Activated naive CD8-positive, alpha-beta T cell (primary cell): ENCODE results near the gene ANKS1A.

Experiments used
- H3K27ac Mint-ChIP-seq: one replicate; pipeline ENCODE4 v1.8.0; 2021; ENCODE audit warnings: mixed read lengths
- H3K27me3 Mint-ChIP-seq: one replicate; pipeline ENCODE4 v1.8.0; 2021; ENCODE audit warnings: mixed read lengths
- H3K36me3 Mint-ChIP-seq: one replicate; pipeline ENCODE4 v1.8.0; 2021; ENCODE audit warnings: mixed read lengths
- H3K4me1 Mint-ChIP-seq: one replicate; pipeline ENCODE4 v1.8.0; 2021; ENCODE audit warnings: low read depth, mixed read lengths
- H3K4me3 Mint-ChIP-seq: one replicate; pipeline ENCODE4 v1.8.0; 2021; ENCODE audit warnings: mild to moderate bottlenecking, mixed read lengths
- H3K9me3 Mint-ChIP-seq: one replicate; pipeline ENCODE4 v1.8.0; 2021; ENCODE audit warnings: low read depth, mixed read lengths

The ANKS1A gene

DNA sequence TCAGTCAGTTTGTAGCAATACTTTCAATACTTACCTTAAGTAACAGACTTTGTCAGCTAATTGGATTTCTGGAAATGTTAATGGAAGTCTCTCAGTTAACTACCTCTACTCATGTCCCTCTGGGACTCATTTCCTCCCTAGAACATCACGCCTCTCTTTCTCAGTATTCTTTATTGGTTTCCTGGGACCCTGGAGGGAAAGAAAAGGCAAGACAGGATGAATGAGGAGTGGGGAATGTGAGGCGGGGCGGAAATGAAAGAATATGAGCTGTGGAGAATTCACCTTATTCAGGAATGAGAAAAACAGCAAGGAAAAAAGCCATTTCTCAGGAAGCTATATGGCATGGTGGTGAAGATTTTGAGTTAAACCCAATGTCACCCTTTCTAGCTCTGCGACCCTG, 62.7 kb downstream of the ANKS1A start:
- no peaks in the 10 kb centered on the region for H3K36me3 Mint-ChIP-seq
- no peaks in the 10 kb centered on the region for H3K9me3 Mint-ChIP-seq
- no peak overlapping the region for H3K4me3 Mint-ChIP-seq
- H3K27me3 Mint-ChIP-seq = no peaks in the 10 kb centered on the region
- peaks cover 15% of the 10 kb centered on the region for H3K4me1 Mint-ChIP-seq
- no peak overlapping the region for H3K27ac Mint-ChIP-seq

DNA sequence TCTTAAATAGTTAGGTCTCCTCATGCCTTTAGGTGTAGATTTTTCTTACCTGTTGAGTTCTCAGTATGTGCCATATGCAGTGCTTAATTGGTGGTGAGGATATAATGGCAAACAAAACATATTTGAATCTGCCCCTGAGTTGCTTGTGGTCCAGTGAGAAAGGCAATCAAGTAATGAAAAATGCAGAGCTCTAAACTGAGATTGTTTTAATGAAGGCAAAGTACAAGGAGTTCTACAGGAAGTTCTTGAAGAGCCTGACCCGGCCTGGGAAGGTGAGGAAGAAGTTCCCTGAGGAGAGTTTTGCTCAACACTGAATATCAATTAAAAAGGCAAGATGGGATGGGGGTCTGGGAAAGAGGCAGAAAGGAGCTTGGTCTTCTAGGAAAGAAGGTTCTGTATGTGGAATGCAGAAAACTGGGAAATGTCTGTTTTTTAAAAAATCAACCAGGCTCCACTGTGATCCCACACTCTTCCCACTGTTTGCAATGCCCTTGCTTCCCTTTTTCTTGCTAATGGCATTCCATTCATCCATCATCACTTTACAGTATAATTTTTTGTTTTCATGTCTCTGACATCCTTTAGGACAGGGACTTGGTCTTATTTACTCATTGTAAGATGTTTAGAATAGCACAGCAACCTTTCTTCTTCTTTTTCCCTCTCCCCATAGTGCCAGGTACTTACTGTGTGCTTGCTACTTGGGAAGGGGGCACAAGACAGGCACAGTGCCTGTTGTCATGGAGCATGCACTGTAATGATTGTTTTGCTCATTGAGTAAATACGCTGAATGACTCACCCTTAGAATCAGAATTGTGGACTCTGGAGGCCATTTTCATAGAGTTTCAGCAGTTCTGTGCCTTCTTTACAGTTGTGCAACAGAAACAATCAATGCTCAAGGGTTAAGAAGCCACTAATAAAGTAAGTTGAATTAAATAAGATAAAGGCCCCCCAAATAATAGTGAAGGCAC, 64.3 kb downstream of the ANKS1A start:
- Mint-ChIP-seq H3K27ac (no peak overlapping the region), H3K36me3 (peaks cover 3% of the 10 kb centered on the region), H3K9me3 (no peaks in the 10 kb centered on the region), H3K27me3 (no peaks in the 10 kb centered on the region), H3K4me3 (no peak overlapping the region), H3K4me1 (peaks cover 14% of the 10 kb centered on the region)

DNA sequence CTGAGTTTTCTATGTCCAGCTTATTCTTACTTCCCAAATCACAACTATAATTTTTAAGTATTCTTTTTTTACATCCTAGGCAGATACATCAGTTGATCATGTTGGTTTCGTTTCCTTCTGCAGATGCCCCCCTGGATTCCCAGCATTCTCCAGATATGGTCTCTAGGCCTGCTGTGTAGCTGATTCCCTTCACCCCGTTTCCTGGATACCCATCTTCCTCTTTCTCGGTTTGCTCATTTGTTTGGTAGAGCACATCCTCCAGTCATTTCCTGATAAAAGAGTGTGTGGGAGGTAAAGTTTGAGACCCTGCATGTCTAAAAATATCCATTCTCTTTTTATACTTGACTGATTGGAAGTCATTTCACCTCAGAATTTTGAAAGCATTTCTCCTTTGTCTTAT, 66.4 kb downstream of the ANKS1A start:
- peaks cover 14% of the 10 kb centered on the region for H3K4me1 Mint-ChIP-seq
- H3K4me3 Mint-ChIP-seq = no peak overlapping the region
- no peaks in the 10 kb centered on the region for H3K27me3 Mint-ChIP-seq
- H3K9me3 Mint-ChIP-seq = no peaks in the 10 kb centered on the region
- peaks cover 3% of the 10 kb centered on the region for H3K36me3 Mint-ChIP-seq
- no peak overlapping the region for H3K27ac Mint-ChIP-seq

DNA sequence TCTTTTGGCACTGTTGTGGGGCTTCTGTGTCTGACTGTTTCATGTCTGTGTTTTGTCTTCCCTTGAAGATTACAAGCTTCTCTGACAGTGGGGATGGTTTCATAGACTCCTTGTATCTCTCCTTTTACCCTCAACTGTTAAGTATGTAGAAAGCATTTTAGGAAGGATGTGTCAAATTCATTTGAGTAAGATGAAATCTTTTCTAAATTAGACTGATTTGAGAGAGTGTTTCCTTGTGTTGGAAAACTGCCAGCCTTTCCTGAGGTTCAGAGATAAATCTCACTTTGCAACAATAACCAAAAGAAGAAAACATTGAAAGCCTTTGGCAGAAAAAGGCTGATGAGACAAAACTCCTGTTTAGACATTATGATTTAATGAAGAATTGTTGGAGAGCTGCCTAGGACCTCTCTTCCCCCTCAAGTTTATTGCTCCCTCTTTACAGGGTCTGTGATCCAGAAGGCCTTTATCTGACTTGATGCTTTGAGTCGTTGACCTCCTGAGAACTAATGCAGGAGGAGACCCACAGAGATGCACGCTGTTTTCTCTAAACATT, 68.3 kb downstream of the ANKS1A start:
- peaks cover 19% of the 10 kb centered on the region for H3K4me1 Mint-ChIP-seq
- no peak overlapping the region for H3K27ac Mint-ChIP-seq
- H3K36me3 Mint-ChIP-seq = peaks cover 3% of the 10 kb centered on the region
- H3K27me3 Mint-ChIP-seq = no peaks in the 10 kb centered on the region
- H3K4me3 Mint-ChIP-seq = no peak overlapping the region
- no peaks in the 10 kb centered on the region for H3K9me3 Mint-ChIP-seq

DNA sequence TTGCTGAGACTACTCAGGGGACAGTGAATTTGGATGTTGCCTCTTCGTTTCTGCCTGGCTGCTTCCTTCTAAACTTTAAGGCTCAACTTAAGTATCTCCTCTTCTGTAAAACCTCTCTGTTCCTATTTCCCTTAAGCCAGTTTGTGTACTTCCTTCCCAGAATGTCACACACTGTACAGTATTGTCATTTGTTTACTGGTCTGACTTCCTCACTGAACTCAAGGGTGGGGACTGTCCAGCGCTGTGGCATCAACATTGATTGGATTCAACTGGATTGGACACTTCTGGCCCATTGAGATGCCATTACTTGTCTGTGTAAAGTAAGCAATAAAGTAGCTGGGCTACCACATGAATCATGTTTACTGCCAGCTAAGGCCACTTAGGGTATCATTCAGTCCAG, 69.7 kb downstream of the ANKS1A start:
- Mint-ChIP-seq H3K9me3 (no peaks in the 10 kb centered on the region), H3K27ac (no peak overlapping the region), H3K36me3 (peaks cover 6% of the 10 kb centered on the region), H3K4me3 (no peak overlapping the region), H3K4me1 (peaks cover 19% of the 10 kb centered on the region), H3K27me3 (no peaks in the 10 kb centered on the region)

DNA sequence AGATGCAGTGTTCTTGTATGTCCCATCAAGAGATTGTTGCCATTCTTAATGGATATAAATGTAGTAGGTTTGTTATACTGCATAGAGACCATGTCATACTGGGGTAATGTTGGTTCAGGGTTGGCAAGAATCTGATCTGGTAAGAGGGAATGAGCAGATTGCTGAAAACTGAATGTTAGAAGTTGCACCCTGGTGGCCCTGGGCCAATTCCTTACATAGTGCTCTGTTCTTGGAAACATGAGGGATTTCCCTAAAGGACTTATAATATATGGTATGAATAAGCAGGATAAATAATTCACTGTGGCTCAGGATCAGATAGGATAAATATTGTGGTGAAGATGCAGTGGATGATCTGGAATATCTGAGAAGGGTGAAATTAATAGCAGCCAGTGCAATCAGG, 70.2 kb downstream of the ANKS1A start:
- Mint-ChIP-seq H3K4me1 (peaks cover 17% of the 10 kb centered on the region), H3K36me3 (peaks cover 6% of the 10 kb centered on the region), H3K4me3 (no peak overlapping the region), H3K27ac (no peak overlapping the region), H3K9me3 (no peaks in the 10 kb centered on the region), H3K27me3 (no peaks in the 10 kb centered on the region)

DNA sequence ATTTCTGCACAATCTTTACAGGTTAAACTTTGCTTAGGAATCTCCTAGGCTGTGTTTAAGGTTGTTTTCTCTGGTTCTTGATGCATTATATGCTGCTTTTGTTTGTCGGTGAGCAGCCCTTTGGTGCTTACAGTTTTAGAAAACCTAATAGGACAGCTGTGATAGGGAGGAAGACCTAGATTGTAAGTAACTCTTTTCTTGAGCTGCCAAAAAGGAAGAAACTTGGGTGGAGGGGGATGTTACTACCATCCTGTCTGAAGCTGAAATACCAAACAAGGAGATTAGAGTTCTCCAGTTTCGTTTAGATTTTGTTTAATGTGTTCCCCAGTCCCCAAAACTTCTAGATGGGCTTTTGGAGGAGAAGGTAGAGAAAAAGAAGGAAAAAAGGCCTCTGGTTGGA, 72.0 kb downstream of the ANKS1A start:
- peaks cover 6% of the 10 kb centered on the region for H3K36me3 Mint-ChIP-seq
- no peak overlapping the region for H3K4me3 Mint-ChIP-seq
- peaks cover 9% of the 10 kb centered on the region for H3K4me1 Mint-ChIP-seq
- no peaks in the 10 kb centered on the region for H3K9me3 Mint-ChIP-seq
- no peaks in the 10 kb centered on the region for H3K27me3 Mint-ChIP-seq
- no peak overlapping the region for H3K27ac Mint-ChIP-seq

DNA sequence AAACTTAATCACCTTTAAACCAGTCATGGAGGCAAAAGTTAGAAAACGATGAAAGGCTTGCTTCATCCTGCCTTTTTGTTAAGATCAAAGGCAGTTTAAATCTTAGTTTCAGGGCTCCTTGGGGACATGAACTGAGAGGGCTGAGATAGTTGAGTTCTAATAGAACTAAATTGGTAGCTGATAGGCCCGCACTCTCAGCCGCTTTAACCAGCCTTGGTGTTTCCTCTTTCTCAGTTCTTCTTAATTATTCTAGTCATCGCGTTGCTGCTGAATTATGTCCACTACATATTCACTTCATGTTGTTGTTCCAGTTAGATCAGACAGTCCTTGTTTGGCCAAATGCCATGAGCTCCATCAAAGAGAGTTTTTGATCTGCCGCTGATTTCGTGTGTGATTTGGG, 72.5 kb downstream of the ANKS1A start:
- H3K9me3 Mint-ChIP-seq = no peaks in the 10 kb centered on the region

DNA sequence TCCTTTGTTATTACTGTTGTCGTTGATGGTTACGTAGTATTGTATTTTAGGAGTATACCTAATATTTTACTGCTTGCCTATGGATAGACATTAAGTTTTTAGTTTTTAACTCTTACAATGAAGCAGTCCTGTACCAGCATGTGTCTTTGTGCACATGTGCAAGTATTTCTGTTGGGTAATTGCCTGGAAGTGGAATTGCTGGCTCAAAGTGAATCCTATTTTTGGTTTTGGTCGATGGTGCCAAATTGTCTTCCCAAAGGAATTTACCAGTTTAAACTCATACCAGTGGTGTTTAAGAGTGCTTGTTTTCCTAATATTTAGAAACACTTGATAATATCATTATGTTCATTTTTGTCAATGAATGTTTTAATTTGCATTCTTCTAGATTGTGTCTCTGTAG, 75.5 kb downstream of the ANKS1A start:
- Mint-ChIP-seq H3K4me3 (no peak overlapping the region), H3K27ac (no peak overlapping the region)

More for the DNA sequence above, 72.5 kb downstream of the ANKS1A start:
- Mint-ChIP-seq H3K4me3 (no peak overlapping the region), H3K27me3 (no peaks in the 10 kb centered on the region), H3K4me1 (peaks cover 7% of the 10 kb centered on the region), H3K27ac (no peak overlapping the region), H3K36me3 (peaks cover 6% of the 10 kb centered on the region)

DNA sequence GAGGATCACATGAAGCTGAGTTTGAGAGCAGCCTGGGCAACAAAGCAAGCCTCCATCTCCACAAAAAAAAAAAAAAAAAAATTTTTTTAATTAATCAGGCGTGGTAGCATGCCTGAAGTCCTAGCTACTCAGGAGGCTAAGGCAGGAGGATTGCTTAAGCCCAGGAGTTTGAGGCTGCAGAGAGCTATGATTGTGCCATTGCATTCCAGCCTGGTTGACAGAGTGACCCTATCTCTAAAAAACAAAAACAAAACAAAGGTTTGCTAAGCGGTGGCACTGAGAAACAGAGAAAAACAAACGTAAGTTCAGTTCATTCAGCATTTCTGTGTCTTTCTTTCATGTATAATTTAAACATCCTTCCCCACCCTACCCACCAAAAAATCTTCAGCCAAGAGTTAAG, 78.4 kb downstream of the ANKS1A start:
- Mint-ChIP-seq H3K9me3 (no peaks in the 10 kb centered on the region), H3K4me3 (no peak overlapping the region), H3K36me3 (peaks cover 4% of the 10 kb centered on the region), H3K27ac (no peak overlapping the region), H3K27me3 (no peaks in the 10 kb centered on the region), H3K4me1 (no peaks in the 10 kb centered on the region)

More for the DNA sequence above, 75.5 kb downstream of the ANKS1A start:
- peaks cover 4% of the 10 kb centered on the region for H3K4me1 Mint-ChIP-seq
- peaks cover 2% of the 10 kb centered on the region for H3K36me3 Mint-ChIP-seq
- H3K27me3 Mint-ChIP-seq = no peaks in the 10 kb centered on the region
- H3K9me3 Mint-ChIP-seq = no peaks in the 10 kb centered on the region

DNA sequence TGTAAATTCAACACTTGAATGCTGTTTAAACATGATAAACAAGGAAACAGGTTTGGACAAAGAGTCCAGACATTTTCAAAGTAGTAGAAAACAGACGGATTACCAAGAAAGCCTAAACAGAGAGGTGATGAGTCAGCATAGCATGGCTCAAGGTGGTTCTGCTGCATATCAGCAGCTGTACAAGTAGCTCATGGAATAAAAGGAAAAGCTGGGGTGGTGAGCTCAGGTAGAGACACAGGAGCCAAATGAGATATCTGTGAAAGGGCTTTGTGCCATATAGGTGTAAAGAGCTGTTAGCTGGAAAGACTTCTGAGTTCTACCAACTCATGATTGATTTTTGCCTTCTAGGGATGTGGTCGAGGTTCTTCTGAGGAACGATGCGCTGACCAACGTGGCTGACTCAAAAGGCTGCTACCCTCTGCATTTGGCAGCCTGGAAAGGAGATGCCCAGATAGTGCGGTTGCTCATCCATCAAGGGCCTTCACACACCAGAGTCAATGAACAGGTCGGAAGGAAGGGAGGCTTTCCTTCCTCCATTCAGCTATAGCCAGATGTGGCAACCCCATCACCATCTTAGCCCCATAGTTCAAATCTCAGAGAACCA, 80.7 kb downstream of the ANKS1A start:
- H3K36me3 Mint-ChIP-seq = peaks cover 2% of the 10 kb centered on the region
- H3K27ac Mint-ChIP-seq = no peak overlapping the region
- H3K9me3 Mint-ChIP-seq = no peaks in the 10 kb centered on the region

DNA sequence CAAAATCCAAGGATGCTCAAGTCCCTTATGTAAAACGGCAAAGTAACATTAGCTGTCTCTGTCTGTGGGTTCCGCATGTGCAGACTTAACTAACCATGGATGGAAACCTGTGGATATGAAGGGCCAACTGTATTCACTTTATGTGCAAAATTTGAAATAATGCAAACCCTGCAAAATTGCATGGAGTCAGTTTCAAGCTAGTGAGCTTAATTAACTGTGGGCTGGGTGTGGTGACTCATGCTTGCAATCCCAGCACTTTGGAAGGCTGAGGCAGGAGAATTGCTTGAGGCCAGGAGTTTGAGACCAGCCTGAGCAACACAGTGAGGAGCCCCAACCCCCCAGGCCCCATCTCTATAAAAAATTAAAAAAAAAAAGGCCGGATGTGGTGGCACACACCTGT, 81.4 kb downstream of the ANKS1A start:
- H3K4me3 Mint-ChIP-seq = no peak overlapping the region
- no peaks in the 10 kb centered on the region for H3K27me3 Mint-ChIP-seq
- no peaks in the 10 kb centered on the region for H3K9me3 Mint-ChIP-seq
- H3K27ac Mint-ChIP-seq = no peak overlapping the region
- peaks cover 2% of the 10 kb centered on the region for H3K36me3 Mint-ChIP-seq
- no peaks in the 10 kb centered on the region for H3K4me1 Mint-ChIP-seq

More for the DNA sequence above, 80.7 kb downstream of the ANKS1A start:
- no peaks in the 10 kb centered on the region for H3K4me1 Mint-ChIP-seq
- H3K27me3 Mint-ChIP-seq = no peaks in the 10 kb centered on the region
- no peak overlapping the region for H3K4me3 Mint-ChIP-seq

DNA sequence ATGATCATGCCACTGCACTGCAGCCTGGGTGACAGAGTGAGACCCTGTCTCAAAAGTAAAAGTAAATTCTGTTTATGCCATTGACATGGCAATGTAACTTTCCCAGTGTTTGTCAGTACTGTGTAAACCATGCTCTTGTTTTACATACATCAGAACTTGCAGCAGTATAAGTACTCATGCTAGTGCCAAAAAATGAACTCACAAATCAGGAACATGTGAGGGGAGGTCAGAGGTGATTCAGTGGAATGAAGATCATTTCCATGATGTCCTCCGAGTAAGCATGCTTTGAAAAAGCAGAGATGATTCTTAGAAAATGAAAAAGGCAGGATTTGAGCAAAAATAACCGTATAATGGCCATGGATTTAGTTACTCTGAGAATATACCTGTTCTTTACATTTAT, 81.9 kb downstream of the ANKS1A start:
- Mint-ChIP-seq H3K9me3 (no peaks in the 10 kb centered on the region), H3K4me1 (no peaks in the 10 kb centered on the region), H3K4me3 (no peak overlapping the region), H3K27ac (no peak overlapping the region), H3K36me3 (peaks cover 2% of the 10 kb centered on the region), H3K27me3 (no peaks in the 10 kb centered on the region)

DNA sequence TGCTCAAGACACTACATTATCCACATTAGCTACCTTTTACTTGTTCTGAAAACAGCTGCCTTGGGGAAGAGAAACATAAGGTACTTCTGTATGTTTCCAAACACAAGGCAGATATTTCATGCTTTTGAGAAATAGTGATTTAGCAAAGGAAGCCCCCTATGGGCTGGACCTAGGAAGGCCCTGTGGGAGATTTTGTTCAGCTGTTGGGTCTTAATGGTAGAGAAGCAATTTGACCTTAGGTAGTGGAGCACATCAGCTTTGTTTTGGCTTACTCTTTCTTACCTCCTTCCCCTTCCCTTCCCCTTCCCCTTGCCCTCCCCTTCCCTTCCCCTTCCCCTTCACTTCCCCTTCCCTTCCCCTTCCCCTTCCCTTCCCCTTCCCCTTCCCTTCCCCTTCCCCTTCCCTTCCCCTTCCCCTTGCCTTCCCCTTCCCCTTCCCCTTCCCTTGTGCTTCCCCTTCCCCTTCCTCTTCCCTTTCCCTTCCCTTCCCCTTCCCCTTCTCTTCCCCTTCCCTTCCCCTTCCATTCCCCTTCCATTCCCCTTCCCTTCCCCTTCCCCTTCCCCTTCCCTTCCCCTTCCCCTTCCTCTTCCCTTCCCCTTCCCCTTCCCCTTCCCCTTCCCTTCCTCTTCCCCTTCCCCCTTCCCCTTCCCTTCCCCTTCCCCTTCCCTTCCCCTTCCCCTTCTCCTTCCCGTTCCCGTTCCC, 84.6 kb downstream of the ANKS1A start:
- Mint-ChIP-seq H3K4me3 (no peak overlapping the region), H3K27ac (no peak overlapping the region), H3K9me3 (no peaks in the 10 kb centered on the region), H3K4me1 (no peaks in the 10 kb centered on the region), H3K27me3 (no peaks in the 10 kb centered on the region), H3K36me3 (peaks cover 6% of the 10 kb centered on the region)

DNA sequence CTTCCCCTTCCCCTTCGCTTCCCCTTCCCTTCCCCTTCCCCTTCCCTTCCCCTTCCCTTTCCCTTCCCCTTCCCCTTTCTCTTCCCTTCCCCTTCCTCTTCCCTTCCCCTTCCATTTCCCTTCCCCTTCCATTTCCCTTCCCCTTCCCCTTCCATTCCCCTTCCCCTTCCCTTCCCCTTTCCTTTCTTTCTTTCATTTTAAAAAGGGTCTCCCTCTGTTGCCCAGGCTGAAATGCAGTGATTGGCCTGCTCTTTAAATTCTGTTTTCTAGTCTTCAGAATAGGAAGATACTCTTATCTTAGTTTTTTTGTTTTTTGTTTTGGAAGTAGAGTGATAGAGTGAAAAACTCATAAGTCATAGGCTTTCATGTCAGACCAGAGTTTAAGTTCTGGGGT, 85.2 kb downstream of the ANKS1A start:
- Mint-ChIP-seq H3K4me3 (no peak overlapping the region), H3K27me3 (no peaks in the 10 kb centered on the region), H3K36me3 (peaks cover 6% of the 10 kb centered on the region), H3K9me3 (no peaks in the 10 kb centered on the region), H3K4me1 (no peaks in the 10 kb centered on the region), H3K27ac (no peak overlapping the region)
